Upper lobe of left lung (tissue), 6 donors: Measurements from ENCODE around the gene WDR26. TPM values are rescaled to one million over a fixed set of nuclear protein-coding genes. Genes with fewer than 3 reads are reported as not detected.
A peak's percentile ranks its signal among the peaks of the same experiment; 100 is the strongest.

ENCODE experiments used
- ATAC-seq, 2 donors: fragments of 200-7000 bp; cut with Tn5 transposase; one replicate each; pipeline ENCODE4 v1.9.1; 2022; ENCODE audit warnings: mild to moderate bottlenecking in 2 of 2, moderate library complexity in 2 of 2; ENCODE audit not compliant: low FRiP score in 2 of 2
- DNase-seq, 2 donors: peaks; one replicate each; pipeline ENCODE4 v3.0.0-alpha.2; 2019 to 2020
- H3K27ac ChIP-seq, 4 donors: fragments of 200-600 bp; sonication (generic); one replicate each; pipeline ENCODE4 v1.5.1; 2016 to 2019
- H3K27me3 ChIP-seq, 4 donors: fragments of 200-600 bp; sonication (generic); one replicate each; pipeline ENCODE4 v1.5.1; 2017 to 2019
- H3K36me3 ChIP-seq, 4 donors: fragments of 200-600 bp; sonication (generic); one replicate each; pipeline ENCODE4 v1.5.1; 2016 to 2019
- H3K4me1 ChIP-seq, 4 donors: fragments of 200-600 bp; sonication (generic); one replicate each; pipeline ENCODE4 v1.5.1; 2018 to 2019
- H3K4me3 ChIP-seq, 4 donors: fragments of 200-600 bp; sonication (generic); one replicate each; pipeline ENCODE4 v1.5.1; 2017 to 2019; ENCODE audit warnings: mild to moderate bottlenecking in 2 of 4, moderate library complexity in 1 of 4
- H3K9me3 ChIP-seq, 4 donors: fragments of 200-600 bp; sonication (generic); one replicate each; pipeline ENCODE4 v1.5.1; 2018 to 2019
- EP300 ChIP-seq, 4 donors: sonication (generic); formaldehyde crosslinking; IDR thresholded peaks; one replicate each; pipeline ENCODE4 v1.5.1; 2017; ENCODE audit warnings: antibody characterized with exemption in 4 of 4, control low read depth in 2 of 4
- POLR2A ChIP-seq, 4 donors: fragments of 450-650 bp; IDR thresholded peaks; one replicate each; pipeline ENCODE4 v1.5.1; 2016 to 2017; ENCODE audit warnings: antibody characterized with exemption in 4 of 4, mild to moderate bottlenecking in 2 of 4
- POLR2AphosphoS5 ChIP-seq, 2 donors: sonication (generic); formaldehyde crosslinking; IDR thresholded peaks; one replicate each; pipeline ENCODE4 v1.5.1; 2017; ENCODE audit warnings: antibody characterized with exemption in 2 of 2
- WGBS, 2 donors: methylation state at CpG; one replicate each; pipeline ENCODE4 v1.1.5; 2017 to 2018; 5-methylcytosine and 5-hydroxymethylcytosine counted together
- total RNA-seq, 6 donors: library from RNA; depleted of rRNA in 4 of 6; stranded (reverse); fragments of >200 nt in 4 of 6; gene quantifications; one replicate each; pipeline versions ENCODE4 v1.1.0 to v1.2.1, GENCODE V29; 2016 to 2021
- TF ChIP-seq, protein P1 (sequence below), 6 experiments: fragments of 450-650 bp in 4 of 6; fragments of 200-600 bp in 2 of 6; sonication (generic) in 2 of 6; IDR thresholded peaks; one replicate each; pipeline ENCODE4 v1.5.1; 2016 to 2019; ENCODE audit warnings: antibody characterized with exemption in 6 of 6
- donor health status: DM: no; HTN: no; CAD: no; lungs with moderate emphysema.
- donor health status: DM: no; HTN: yes; CAD: no; lungs with severe emphysema.

WDR26 gene
- total RNA-seq, 6 donors from 2014 or later: 75.8 to 145 (median 91.2) TPM

DNA sequence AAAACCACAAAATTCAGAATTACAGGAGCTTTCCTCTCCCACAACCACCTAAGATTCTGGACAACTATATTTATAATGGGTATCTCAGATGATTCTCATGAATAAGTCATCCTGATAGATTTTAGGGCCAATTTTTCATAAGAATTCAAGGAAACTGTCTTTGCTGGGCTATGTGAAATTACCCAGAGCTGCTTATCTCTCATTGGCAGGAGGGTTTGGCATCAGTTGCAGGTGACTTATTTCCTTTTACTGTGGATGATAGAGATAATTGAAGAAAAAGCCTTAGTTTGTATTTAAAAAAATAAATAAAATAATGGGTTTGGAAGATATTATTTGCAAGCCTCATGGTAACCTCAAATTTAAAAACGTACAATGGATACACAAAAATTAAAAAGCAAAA, 38.2 kb upstream of the WDR26 start:
- no peaks in the 10 kb centered on the region for H3K9me3 ChIP-seq
- H3K27ac ChIP-seq: no peak overlapping the region
- TF ChIP-seq, protein P1, sequence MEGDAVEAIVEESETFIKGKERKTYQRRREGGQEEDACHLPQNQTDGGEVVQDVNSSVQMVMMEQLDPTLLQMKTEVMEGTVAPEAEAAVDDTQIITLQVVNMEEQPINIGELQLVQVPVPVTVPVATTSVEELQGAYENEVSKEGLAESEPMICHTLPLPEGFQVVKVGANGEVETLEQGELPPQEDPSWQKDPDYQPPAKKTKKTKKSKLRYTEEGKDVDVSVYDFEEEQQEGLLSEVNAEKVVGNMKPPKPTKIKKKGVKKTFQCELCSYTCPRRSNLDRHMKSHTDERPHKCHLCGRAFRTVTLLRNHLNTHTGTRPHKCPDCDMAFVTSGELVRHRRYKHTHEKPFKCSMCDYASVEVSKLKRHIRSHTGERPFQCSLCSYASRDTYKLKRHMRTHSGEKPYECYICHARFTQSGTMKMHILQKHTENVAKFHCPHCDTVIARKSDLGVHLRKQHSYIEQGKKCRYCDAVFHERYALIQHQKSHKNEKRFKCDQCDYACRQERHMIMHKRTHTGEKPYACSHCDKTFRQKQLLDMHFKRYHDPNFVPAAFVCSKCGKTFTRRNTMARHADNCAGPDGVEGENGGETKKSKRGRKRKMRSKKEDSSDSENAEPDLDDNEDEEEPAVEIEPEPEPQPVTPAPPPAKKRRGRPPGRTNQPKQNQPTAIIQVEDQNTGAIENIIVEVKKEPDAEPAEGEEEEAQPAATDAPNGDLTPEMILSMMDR (IDR thresholded peaks at IDR 0.05): no peak
- TF ChIP-seq POLR2A (IDR thresholded peaks at IDR 0.05): no peak
- TF ChIP-seq EP300 (IDR thresholded peaks at IDR 0.05): no peak
- TF ChIP-seq POLR2AphosphoS5 (IDR thresholded peaks at IDR 0.05): no peak
- H3K27me3 ChIP-seq: no peaks in the 10 kb centered on the region
- H3K36me3 ChIP-seq: no peaks in the 10 kb centered on the region
- H3K4me3 ChIP-seq: no peak overlapping the region
- DNase-seq (no peak), ATAC-seq (no peak)
- 93 to 100% methylated on average over 1 of the region's 1 CpG for WGBS, 2 donors
- no peaks in the 10 kb centered on the region for H3K4me1 ChIP-seq

DNA sequence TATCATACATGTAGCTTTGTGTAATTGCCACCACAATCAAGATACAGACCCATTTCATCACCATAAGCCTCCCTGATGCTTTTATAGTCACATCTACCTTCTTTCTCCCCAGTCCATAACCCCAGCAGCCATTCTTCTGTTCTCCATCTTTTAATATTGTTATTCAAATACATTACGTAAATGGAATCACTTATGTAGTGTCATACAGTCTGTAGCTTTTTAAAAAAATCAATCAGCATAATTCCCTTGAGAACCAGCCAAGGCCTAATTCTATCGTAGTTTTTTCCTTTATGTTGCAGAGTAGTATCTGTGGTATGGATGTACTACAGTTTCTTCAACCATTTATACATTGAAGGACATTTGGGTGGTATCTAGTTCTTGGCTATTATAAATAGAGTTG, 31.6 kb upstream of the WDR26 start:
- Histone ChIP-seq H3K27me3 (no peaks in the 10 kb centered on the region), H3K27ac (no peak overlapping the region), H3K9me3 (no peaks in the 10 kb centered on the region), H3K4me3 (no peak overlapping the region), H3K4me1 (no peaks in the 10 kb centered on the region), H3K36me3 (no peaks in the 10 kb centered on the region)
- no peak for ATAC-seq
- DNase-seq: no peak
- WGBS, 2 donors: 94 to 95% methylated on average over 2 of the region's 2 CpGs
- no peak for TF ChIP-seq EP300 (IDR thresholded peaks at IDR 0.05)
- TF ChIP-seq, protein P1 (IDR thresholded peaks at IDR 0.05): no peak
- TF ChIP-seq POLR2A (IDR thresholded peaks at IDR 0.05): no peak
- TF ChIP-seq POLR2AphosphoS5 (IDR thresholded peaks at IDR 0.05): no peak

DNA sequence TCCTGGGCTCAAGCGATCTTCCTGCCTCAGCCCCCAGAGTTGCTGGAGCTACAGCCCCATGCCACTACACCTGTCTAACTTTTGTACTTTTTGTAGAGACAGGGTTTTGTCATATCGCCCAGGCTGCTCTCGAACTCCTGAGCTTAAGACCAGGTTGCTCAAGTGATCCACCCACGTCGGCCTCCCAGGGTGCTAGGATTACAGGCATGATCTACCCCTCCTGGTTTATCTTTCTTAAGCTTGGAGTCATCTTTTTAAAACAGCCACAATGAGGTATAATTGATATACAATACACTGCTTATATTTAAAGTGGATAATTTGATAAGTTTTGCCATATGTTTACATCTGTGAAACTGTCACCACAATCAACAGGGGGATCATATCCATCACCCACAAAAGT, 25.4 kb upstream of the WDR26 start:
- 81 to 97% methylated on average over 5 of the region's 5 CpGs for WGBS, 2 donors
- ATAC-seq (no peak), DNase-seq (no peak)
- Histone ChIP-seq H3K27me3 (no peaks in the 10 kb centered on the region), H3K9me3 (no peaks in the 10 kb centered on the region), H3K36me3 (no peaks in the 10 kb centered on the region), H3K4me1 (peaks cover 14 to 35% (median 31%) of the 10 kb centered on the region in 4 donors), H3K4me3 (no peak overlapping the region), H3K27ac (peak overlapping the region in 3 of 4 donors; percentile 30 to 86 (median 54))
- TF ChIP-seq, protein P1 (IDR thresholded peaks at IDR 0.05): no peak
- TF ChIP-seq EP300 (IDR thresholded peaks at IDR 0.05) (no peak), POLR2AphosphoS5 (IDR thresholded peaks at IDR 0.05) (no peak), POLR2A (IDR thresholded peaks at IDR 0.05) (no peak)

DNA sequence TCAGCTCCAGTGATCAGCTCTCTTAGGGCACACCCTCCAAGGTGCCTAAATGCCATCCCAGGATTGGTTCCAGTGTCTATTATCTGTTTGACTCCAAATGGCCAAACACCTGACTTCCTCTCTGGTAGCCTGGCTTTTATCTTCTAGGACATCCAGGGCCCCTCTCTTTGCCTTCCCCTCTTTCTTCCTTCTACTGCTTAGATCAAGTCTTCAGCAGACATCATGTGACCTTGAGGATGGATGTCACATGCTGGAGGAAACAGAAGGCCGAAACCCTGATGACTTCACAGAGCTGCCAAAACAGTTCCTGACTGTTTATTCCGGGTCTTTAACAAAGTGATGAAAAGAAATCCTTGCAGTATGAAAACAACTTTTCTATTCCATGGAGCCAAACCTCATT, 24.4 kb upstream of the WDR26 start:
- H3K9me3 ChIP-seq: no peaks in the 10 kb centered on the region
- H3K27ac ChIP-seq: peak overlapping the region; percentile 5 to 86 (median 42)
- H3K4me1 ChIP-seq: peaks cover 14 to 41% (median 31%) of the 10 kb centered on the region in 4 donors
- H3K4me3 ChIP-seq: no peak overlapping the region
- WGBS, 2 donors: 9 to 20% methylated on average over 2 of the region's 2 CpGs
- no peaks in the 10 kb centered on the region for H3K36me3 ChIP-seq
- peak in 1 of 2 donors; percentile 21 for ATAC-seq
- DNase-seq: peak in 1 of 2 donors; percentile 31
- no peaks in the 10 kb centered on the region for H3K27me3 ChIP-seq
- TF ChIP-seq POLR2A (IDR thresholded peaks at IDR 0.05): peak in 1 of 4 donors; percentile 5
- TF ChIP-seq, protein P1 (IDR thresholded peaks at IDR 0.05): no peak

DNA sequence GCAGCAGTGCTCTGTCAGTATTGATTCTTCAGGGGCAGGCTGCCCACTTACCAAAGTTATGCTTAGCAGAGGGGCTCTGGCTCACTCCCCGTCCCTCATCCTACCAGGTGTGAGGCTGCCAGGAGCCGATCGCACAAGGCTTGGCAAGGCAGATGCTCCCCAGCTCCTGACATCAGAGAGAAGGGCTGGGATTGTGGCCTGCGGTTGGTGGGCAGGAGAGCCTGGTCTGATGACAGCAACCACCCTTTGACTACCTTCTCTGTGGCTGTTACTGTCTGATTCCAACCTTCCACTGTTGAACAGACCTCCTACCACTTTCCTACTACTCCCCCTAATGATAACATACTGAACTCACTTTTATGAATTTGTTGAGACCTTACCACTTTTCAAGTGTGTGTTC, 23.7 kb upstream of the WDR26 start:
- Histone ChIP-seq H3K27me3 (no peaks in the 10 kb centered on the region), H3K27ac (peak overlapping the region; percentile 5 to 86 (median 42)), H3K36me3 (no peaks in the 10 kb centered on the region), H3K4me3 (no peak overlapping the region), H3K9me3 (no peaks in the 10 kb centered on the region), H3K4me1 (peaks cover 14 to 41% (median 31%) of the 10 kb centered on the region in 4 donors)
- TF ChIP-seq, protein P1 (IDR thresholded peaks at IDR 0.05): no peak
- TF ChIP-seq POLR2A (IDR thresholded peaks at IDR 0.05) (no peak), EP300 (IDR thresholded peaks at IDR 0.05) (no peak), POLR2AphosphoS5 (IDR thresholded peaks at IDR 0.05) (no peak)
- ATAC-seq (no peak), DNase-seq (no peak)
- 63 to 98% methylated on average over 1 to 4 of the region's 4 CpGs for WGBS, 2 donors
